Tibial nerve (tissue), 3 donors: Measurements from ENCODE around the gene TMUB1.

Experiments used
- EP300 ChIP-seq, 2 donors: sonication (generic); formaldehyde crosslinking; IDR thresholded peaks; one replicate each; pipeline ENCODE4 v1.6.1; 2017; ENCODE audit warnings: antibody characterized with exemption in 2 of 2, mild to moderate bottlenecking in 1 of 2
- POLR2A ChIP-seq, 2 donors: fragments of 450-650 bp; IDR thresholded peaks; one replicate each; pipeline ENCODE4 v1.6.1; 2017; ENCODE audit warnings: antibody characterized with exemption in 2 of 2, mild to moderate bottlenecking in 2 of 2, moderate library complexity in 2 of 2

DNA sequence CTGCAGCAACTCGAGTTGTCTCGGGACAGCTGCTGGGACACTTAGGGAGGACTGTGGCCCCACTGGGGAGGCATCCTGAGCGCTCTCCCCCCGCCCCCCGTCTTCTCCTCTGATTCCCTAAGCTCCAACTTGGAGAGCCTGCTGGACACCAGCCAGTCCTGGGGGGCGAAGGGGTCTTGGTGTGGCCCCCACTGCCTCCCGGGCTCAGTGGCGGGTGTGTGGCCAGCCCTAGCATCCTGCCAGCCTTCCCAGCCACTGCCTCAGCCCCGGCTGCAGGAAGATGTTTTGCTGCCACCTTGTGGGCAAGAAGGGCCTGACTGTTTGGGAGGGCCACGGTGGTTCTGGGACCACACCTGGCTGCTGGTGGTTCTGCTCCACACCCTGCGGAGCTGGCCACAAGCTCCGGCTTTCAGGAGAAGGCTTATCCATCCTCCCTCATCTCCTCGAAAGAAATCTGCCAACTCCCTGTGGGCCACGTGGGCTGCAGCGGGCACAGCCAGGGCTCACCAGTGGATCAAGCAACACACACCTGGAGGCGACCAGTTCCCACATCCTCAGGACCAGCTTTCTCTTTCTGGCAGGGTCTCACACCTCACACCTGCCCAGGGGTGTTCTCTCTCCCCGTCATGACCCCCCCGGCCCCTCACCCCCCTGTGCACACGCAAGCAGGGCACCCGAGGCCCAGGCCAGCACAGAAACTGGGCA is 27.8 kb upstream of the TMUB1 start:
- TF ChIP-seq POLR2A (IDR thresholded peaks at IDR 0.05) (no peak), EP300 (IDR thresholded peaks at IDR 0.05) (peak in 1 of 2 donors; percentile 59)
